ENCODE measurements around the gene MB.

Gene MB

DNA sequence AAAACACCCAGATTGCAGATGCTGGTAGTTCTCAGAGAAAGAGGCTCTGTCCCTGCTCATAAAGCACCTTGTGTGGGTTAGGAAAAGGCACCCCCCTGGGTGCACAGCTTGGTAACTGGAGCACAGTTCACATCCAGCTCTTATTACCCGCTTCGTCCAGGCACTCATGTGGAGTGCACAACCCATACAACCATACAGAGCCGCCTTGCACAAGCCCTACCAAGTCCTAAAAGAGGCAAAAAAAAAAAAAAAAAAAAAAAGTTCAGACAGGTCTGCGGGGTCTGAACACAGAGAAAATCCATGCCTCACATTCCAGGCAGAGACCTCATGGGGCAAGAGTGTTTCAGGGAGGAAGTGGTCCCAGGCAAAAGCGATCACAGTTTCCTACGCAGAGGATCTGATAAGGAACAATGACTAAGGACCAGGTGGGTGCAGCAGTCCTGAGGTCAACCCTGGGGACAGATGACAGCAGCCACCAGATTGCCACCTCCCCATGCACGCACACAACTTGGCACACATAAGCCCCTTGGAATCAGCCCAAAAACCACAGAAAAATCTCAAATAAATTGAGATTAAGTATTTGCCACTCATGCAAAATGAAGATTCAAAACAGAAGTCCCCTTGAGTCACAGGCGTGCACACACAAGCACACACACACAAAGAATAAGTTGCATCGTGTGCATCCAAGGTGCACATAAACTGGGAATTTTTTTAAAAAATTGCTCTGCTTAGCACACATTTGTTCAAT lies 12.3 kb downstream of the MB start:
- TF ChIP-seq POLR2AphosphoS5 (IDR thresholded peaks at IDR 0.05; ENCODE audit: low read depth): peak; percentile 57; the same call in 1 of the 2 replicates
- peak; percentile 49; the same call in 1 of the 2 replicates for TF ChIP-seq SPI1 (IDR thresholded peaks at IDR 0.05; ENCODE audit: borderline replicate concordance, low read depth)
- no peak for TF ChIP-seq GABPA (IDR thresholded peaks at IDR 0.05; ENCODE audit: low read depth)
- Histone ChIP-seq H3K27ac (replicated peaks) (no peak overlapping the region), H3K4me3 (replicated peaks; ENCODE audit: insufficient read depth, low read length) (no peak overlapping the region), H3K27me3 (ENCODE audit: insufficient read depth, poor library complexity, severe bottlenecking) (no peaks in the 10 kb centered on the region)
- peak; percentile 34 to 73 for DNase-seq (ENCODE audit: low read depth in 1 of 2, low spot score in 1 of 2)

DNA sequence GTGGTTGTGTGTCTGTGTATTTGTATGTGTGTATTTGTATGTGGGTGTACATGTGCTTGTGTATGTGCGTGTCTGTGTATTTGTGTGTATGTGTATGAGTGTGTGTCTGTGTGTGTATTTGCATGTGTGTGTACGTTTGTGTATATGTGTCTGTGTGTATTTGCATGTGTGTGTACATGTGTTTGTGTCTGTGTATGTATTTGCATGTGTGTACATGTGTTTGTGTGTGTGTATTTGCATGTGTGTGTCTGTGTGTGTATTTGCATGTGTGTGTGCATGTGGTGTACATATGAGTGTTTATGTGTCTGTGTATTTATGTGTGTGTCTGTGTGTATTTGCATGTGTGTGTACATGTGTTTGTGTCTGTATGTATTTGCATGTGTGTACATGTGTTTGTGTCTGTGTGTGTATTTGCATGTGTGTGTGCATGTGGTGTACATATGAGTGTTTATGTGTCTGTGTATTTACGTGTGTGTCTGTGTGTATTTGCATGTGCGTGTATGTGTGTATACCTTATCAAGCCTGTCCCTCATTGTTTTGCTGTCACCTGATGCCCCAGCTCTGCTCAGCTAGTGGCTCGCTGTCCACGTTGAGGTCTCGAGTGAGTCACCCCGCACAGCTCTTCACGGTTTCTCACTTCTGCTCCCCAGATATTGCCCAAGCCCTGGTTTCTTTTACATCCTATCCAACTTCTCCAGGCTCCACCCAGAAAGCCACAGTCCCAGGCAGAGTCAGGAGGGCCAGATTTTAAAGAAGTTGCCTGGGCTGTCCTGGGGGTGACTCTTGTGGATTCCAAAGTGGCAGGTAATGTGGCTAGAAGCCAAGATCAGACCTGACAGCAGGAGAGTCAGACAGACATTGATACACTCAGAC lies 15.2 kb downstream of the MB start:
- Histone ChIP-seq H3K4me3 (replicated peaks; ENCODE audit: insufficient read depth, low read length) (no peak overlapping the region), H3K27ac (replicated peaks) (no peak overlapping the region), H3K27me3 (ENCODE audit: insufficient read depth, poor library complexity, severe bottlenecking) (no peaks in the 10 kb centered on the region)
- peak; percentile 83 to 90 for DNase-seq (ENCODE audit: low read depth in 1 of 2, low spot score in 1 of 2)
- TF ChIP-seq, protein P1, sequence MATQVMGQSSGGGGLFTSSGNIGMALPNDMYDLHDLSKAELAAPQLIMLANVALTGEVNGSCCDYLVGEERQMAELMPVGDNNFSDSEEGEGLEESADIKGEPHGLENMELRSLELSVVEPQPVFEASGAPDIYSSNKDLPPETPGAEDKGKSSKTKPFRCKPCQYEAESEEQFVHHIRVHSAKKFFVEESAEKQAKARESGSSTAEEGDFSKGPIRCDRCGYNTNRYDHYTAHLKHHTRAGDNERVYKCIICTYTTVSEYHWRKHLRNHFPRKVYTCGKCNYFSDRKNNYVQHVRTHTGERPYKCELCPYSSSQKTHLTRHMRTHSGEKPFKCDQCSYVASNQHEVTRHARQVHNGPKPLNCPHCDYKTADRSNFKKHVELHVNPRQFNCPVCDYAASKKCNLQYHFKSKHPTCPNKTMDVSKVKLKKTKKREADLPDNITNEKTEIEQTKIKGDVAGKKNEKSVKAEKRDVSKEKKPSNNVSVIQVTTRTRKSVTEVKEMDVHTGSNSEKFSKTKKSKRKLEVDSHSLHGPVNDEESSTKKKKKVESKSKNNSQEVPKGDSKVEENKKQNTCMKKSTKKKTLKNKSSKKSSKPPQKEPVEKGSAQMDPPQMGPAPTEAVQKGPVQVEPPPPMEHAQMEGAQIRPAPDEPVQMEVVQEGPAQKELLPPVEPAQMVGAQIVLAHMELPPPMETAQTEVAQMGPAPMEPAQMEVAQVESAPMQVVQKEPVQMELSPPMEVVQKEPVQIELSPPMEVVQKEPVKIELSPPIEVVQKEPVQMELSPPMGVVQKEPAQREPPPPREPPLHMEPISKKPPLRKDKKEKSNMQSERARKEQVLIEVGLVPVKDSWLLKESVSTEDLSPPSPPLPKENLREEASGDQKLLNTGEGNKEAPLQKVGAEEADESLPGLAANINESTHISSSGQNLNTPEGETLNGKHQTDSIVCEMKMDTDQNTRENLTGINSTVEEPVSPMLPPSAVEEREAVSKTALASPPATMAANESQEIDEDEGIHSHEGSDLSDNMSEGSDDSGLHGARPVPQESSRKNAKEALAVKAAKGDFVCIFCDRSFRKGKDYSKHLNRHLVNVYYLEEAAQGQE (IDR thresholded peaks at IDR 0.05; ENCODE audit: insufficient replicate concordance, low read depth): no peak
- peak; percentile 45; the same call in 1 of the 2 replicates for TF ChIP-seq SPI1 (IDR thresholded peaks at IDR 0.05; ENCODE audit: borderline replicate concordance, low read depth)

DNA sequence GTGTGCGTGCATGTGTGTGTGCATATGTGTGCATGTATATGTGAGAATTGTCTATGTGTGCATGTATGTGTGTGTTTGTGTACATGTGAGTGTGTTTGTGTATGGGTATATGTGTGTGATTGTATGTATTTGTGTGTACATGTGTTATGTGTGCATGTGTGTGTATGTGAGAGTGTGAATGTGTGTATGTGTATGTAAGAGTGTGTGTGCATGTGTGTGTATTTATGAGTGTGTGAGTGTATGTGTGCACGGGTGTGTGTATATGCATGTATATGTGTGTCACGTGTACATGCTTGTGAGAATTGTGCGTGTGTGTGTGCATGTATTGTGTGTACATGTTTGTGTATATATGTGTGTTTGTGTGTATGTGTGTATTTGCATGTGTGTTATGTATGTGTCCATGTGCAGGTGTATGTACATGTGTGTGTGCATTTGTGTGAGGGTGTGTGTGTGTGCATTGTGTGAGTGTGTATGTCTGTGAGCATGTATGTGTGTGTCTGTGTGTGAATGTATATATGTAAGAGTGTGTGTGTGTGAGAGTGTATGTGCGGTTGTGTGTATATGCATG lies 16.0 kb downstream of the MB start:
- H3K27ac ChIP-seq (replicated peaks): no peak overlapping the region
- TF ChIP-seq, protein P2, sequence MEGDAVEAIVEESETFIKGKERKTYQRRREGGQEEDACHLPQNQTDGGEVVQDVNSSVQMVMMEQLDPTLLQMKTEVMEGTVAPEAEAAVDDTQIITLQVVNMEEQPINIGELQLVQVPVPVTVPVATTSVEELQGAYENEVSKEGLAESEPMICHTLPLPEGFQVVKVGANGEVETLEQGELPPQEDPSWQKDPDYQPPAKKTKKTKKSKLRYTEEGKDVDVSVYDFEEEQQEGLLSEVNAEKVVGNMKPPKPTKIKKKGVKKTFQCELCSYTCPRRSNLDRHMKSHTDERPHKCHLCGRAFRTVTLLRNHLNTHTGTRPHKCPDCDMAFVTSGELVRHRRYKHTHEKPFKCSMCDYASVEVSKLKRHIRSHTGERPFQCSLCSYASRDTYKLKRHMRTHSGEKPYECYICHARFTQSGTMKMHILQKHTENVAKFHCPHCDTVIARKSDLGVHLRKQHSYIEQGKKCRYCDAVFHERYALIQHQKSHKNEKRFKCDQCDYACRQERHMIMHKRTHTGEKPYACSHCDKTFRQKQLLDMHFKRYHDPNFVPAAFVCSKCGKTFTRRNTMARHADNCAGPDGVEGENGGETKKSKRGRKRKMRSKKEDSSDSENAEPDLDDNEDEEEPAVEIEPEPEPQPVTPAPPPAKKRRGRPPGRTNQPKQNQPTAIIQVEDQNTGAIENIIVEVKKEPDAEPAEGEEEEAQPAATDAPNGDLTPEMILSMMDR (IDR thresholded peaks at IDR 0.05; ENCODE audit: insufficient read depth, low read length): no peak
- TF ChIP-seq, protein P1 (IDR thresholded peaks at IDR 0.05; ENCODE audit: insufficient replicate concordance, low read depth): no peak
- no peak for TF ChIP-seq SPI1 (IDR thresholded peaks at IDR 0.05; ENCODE audit: borderline replicate concordance, low read depth)
- no peak for DNase-seq (ENCODE audit: low read depth in 1 of 2, low spot score in 1 of 2)

GRCh38 chr22:35600476-35600875 lies 16.7 kb downstream of the MB start:
- Histone ChIP-seq H3K4me3 (replicated peaks; ENCODE audit: insufficient read depth, low read length) (no peak overlapping the region), H3K27me3 (ENCODE audit: insufficient read depth, poor library complexity, severe bottlenecking) (no peaks in the 10 kb centered on the region), H3K27ac (replicated peaks) (no peak overlapping the region)
- no peak for TF ChIP-seq GABPA (IDR thresholded peaks at IDR 0.05; ENCODE audit: low read depth)
- TF ChIP-seq SPI1 (IDR thresholded peaks at IDR 0.05; ENCODE audit: borderline replicate concordance, low read depth): peak; percentile 46; the same call in 1 of the 2 replicates
- peak; percentile 48 to 70 for DNase-seq (ENCODE audit: low read depth in 1 of 2, low spot score in 1 of 2)

More for the DNA sequence above, 16.0 kb downstream of the MB start:
- Histone ChIP-seq H3K27me3 (ENCODE audit: insufficient read depth, poor library complexity, severe bottlenecking) (no peaks in the 10 kb centered on the region), H3K4me3 (replicated peaks; ENCODE audit: insufficient read depth, low read length) (no peak overlapping the region)

DNA sequence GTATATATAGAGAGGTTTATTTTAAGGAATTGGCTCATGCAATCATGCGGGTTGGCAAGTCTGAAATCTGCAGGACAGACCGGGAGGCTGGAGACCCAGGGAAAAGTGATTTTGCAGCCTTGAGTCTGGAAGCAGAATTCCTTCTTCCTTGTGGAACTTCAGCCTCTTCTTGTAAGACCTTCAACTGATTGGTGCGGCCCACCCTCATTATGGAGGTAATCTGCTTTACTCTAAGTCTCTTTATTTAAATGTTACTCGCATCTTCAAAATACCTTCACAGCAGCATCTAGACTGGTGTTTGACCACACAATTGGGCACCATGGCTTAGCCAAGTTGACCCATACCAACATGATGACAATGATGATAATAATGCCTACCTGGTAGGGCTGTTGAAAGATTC lies 17.8 kb downstream of the MB start:
- Histone ChIP-seq H3K4me3 (replicated peaks; ENCODE audit: insufficient read depth, low read length) (no peak overlapping the region), H3K27me3 (ENCODE audit: insufficient read depth, poor library complexity, severe bottlenecking) (no peaks in the 10 kb centered on the region), H3K27ac (replicated peaks) (no peak overlapping the region)
- DNase-seq (ENCODE audit: low read depth in 1 of 2, low spot score in 1 of 2): no peak
- TF ChIP-seq SPI1 (IDR thresholded peaks at IDR 0.05; ENCODE audit: borderline replicate concordance, low read depth): no peak
- no peak for TF ChIP-seq POLR2AphosphoS5 (IDR thresholded peaks at IDR 0.05; ENCODE audit: low read depth)
- TF ChIP-seq, protein P1 (IDR thresholded peaks at IDR 0.05; ENCODE audit: insufficient replicate concordance, low read depth): no peak
- TF ChIP-seq, protein P2 (IDR thresholded peaks at IDR 0.05; ENCODE audit: insufficient read depth, low read length): no peak
- TF ChIP-seq GABPA (IDR thresholded peaks at IDR 0.05; ENCODE audit: low read depth): no peak
